Measurements from ENCODE around the gene FUZ.

The FUZ gene

GRCh38 chr19:49850487-49851342 lies 37.6 kb upstream of the FUZ start, which contains the start of gene PTOV1:
Gene PTOV1 (plus strand): TSS chr19:49851159.
- no peak for FAIRE-seq

DNA sequence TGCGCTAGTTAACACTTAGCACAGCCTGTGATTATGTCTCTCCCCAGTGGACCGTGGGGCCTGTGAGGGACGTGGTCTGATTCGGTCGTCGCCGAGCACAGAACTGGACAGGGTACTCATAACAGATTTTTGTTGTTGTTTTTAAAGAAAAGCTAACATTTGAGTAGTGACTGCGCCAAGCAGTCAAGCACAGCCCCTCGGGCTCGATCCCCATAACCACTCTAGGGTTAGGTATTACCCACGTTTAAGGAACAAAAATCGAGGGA lies 37.1 kb upstream of the FUZ start:
- no peak for FAIRE-seq

GRCh38 chr19:49849433-49850220 lies 36.5 kb upstream of the FUZ start:
- no peak for FAIRE-seq

- no peak for FAIRE-seq
Observed at GRCh38 chr19:49848938-49849337, 35.8 kb upstream of the FUZ start.

DNA sequence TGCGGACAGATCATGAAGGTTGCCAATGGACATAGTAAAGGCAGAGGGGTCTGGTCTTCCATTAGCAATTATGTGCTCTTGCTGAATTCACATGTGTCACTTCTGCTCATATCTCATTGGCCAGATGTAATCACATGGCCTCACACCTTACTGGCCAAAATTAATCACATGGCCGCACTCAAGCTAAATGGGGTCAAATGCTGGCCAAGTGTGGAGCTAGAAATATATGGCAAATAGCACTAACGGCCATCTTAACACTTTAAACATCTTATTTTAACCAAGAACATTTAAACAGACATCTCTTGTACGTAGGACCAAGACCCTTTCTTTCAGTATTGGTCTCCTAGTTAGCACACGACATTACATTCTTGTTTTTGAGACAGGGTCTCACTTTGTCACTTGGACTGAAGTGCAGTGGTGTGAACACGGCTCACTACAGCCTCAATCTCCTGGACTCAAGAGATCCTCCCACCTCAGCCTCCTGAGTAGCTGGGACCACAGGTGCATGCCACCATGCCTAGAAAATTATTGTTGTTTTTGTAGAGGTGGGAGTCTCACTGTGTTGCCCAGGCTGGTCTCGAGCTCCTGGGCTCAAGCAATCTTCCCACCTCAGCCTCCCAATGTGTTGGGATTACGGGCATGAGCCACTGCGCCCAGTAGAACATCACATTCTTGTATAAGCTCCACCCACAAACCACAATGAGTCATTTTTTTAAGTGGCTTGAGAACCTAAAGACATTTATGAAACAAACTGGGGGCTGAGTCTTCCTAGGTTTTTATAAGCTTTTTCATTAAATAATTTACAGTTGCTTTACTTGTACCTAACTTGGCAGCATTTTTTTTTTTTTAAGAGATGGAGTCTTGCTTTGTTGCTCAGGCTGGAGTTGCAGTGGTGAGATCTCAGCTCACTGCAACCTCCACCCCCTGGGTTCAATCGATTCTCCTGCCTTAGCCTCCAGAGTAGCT lies 34.9 kb upstream of the FUZ start:
- FAIRE-seq: no peak

DNA sequence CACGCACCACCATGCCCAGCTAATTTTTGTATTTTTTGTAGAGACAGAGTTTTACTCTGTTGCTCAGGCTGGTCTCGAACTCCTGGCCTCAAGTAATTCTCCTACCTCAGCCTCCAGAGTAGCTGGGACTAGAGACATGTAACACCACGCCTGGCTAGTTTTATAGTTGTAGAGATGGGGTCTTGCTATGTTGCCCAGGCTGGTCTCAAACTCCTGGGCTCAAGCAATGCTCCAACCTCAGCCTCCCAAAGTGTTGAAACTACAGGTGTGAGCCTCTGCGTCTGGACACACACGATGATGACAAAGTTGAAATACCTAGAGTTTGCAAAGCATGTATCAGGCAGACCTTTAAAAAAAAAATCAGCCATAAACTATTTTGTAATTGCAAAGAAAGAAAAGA lies 33.3 kb upstream of the FUZ start:
- FAIRE-seq: no peak

DNA sequence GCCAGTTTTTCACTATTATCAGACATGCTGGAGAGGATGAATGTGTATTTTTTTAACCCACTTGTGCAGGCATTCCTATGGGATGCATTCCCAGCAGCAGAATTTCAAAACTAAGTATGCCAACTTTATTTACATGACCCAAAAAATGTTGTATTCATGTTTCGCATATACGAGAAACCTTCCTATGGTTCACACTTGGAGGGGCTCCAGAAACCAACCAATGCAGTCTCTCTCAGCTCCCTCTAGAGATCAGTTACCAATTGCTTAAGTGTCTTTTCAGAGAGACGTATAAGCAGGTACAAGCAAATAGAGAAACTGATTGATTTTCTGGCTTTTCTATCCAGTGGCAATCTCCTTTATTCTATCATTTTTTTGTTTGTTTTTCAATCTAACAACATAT lies 32.3 kb upstream of the FUZ start:
- FAIRE-seq: no peak

- no peak for FAIRE-seq
Observed at GRCh38 chr19:49844138-49845095, 31.3 kb upstream of the FUZ start.

GRCh38 chr19:49843265-49843664 lies 30.2 kb upstream of the FUZ start:
- FAIRE-seq: no peak

DNA sequence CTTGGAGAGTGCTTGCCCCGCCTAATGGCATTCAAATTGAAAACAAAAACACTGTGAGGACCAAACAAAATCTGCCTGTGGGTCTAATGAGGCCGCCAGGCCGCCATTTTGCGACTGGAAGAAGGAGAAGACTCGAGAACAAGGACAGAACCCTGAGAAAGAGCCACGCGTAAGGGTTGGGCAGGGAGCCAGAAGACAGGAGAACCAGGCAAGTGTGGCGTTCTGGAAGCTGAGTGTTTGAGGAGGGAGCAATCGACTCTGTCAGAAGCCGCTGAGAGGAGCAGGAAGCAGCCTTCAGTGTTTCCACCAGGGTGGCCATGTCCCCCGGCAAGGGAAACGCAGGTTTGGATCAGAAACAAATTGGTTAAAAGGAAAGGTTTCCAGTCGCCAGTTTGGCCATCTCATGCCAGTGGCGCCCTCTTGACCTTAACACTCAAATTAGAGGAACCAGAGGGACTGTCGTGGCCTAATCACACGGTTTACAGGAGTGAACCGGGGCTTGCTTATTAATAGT lies 27.7 kb upstream of the FUZ start:
- FAIRE-seq: no peak

- no peak for FAIRE-seq
Observed at GRCh38 chr19:49840321-49840720, 27.2 kb upstream of the FUZ start.

DNA sequence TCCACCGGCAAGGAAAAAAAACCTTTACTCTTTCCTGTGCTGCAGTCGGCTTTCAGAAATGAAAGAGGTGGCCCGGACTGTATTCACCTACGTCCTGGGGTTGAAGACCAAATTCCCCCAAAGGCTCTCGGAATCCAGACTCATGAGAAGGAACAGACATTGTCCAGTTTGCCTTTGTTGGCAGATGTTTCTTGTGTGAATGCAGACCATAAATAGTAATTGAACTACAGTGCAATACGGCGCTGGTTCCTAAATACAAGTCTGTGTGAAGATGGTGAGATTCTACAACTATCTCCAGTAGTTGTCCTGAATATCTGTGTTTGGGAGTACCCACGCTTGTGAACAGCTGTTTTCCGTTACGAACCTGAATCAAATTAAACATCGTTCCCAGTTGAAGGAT lies 26.6 kb upstream of the FUZ start:
- no peak for FAIRE-seq

GRCh38 chr19:49838885-49839588 lies 25.9 kb upstream of the FUZ start:
- no peak for FAIRE-seq

- no peak for FAIRE-seq
Observed at GRCh38 chr19:49837425-49837824, 24.3 kb upstream of the FUZ start.

- no peak for FAIRE-seq
Observed at GRCh38 chr19:49837009-49837310, 23.9 kb upstream of the FUZ start.

- no peak for FAIRE-seq
Observed at GRCh38 chr19:49836176-49837008, 23.3 kb upstream of the FUZ start.

- no peak for FAIRE-seq
Observed at GRCh38 chr19:49835562-49835961, 22.5 kb upstream of the FUZ start.

- FAIRE-seq: no peak
Observed at GRCh38 chr19:49833599-49833998, 20.5 kb upstream of the FUZ start.

- FAIRE-seq: no peak
Observed at GRCh38 chr19:49832556-49832955, 19.5 kb upstream of the FUZ start.

DNA sequence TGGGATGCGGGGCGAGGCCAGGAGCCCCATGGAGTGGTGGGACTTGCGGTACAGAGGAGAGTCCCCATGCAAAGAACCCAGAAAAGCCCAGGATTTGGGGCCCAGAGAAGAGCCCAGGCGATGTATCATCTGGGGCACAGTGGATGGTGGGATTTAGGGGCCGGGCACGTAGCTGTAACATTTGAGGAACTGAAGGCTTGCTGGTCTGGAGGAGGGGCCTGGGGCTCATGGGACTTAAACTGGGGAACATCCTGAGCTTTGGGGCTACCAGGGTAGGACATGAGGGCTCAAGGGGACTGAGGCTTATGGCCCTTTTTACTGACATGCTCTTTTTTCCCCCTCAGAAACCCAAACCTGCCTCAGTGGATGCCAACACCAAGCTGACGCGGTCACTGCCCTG lies 18.5 kb upstream of the FUZ start:
- no peak for FAIRE-seq
